Effector memory CD8-positive, alpha-beta T cell (primary cell): ENCODE results near the gene DDX54.

Experiments used
- ATAC-seq: fragments of 150-1000 bp; cut with Tn5 transposase; replicated peaks from 2 replicates; pipeline ENCODE4 v1.10.0; 2021; ENCODE audit warnings: mild to moderate bottlenecking, moderate library complexity
- DNase-seq, 3 experiments: peaks; one replicate each; pipeline ENCODE4 v3.0.0; 2021
- H3K27ac Mint-ChIP-seq, 2 donors: one replicate each; pipeline ENCODE4 v1.8.0; 2022; ENCODE audit warnings: mild to moderate bottlenecking in 2 of 2, mixed read lengths in 2 of 2, moderate library complexity in 2 of 2
- H3K27me3 Mint-ChIP-seq, 2 donors: one replicate each; pipeline ENCODE4 v1.8.0; 2022; ENCODE audit warnings: mixed read lengths in 2 of 2
- H3K36me3 Mint-ChIP-seq: one replicate; pipeline ENCODE4 v1.8.0; 2022; ENCODE audit warnings: mild to moderate bottlenecking, moderate library complexity, mixed read lengths; ENCODE audit not compliant: insufficient read depth
- H3K4me1 Mint-ChIP-seq, 2 donors: one replicate each; pipeline ENCODE4 v1.8.0; 2022; ENCODE audit warnings: low read depth in 2 of 2, mixed read lengths in 2 of 2
- H3K4me3 Mint-ChIP-seq, 2 donors: one replicate each; pipeline ENCODE4 v1.8.0; 2022; ENCODE audit warnings: mild to moderate bottlenecking in 2 of 2, mixed read lengths in 2 of 2, moderate library complexity in 2 of 2
- H3K9me3 Mint-ChIP-seq, 2 donors: one replicate each; pipeline ENCODE4 v1.8.0; 2022; ENCODE audit warnings: mixed read lengths in 2 of 2

Gene DDX54

GRCh38 chr12:113191227-113191626 lies 5.9 kb upstream of the DDX54 start:
- H3K27me3 Mint-ChIP-seq = no peaks in the 10 kb centered on the region
- no peak for ATAC-seq
- peaks cover 29% of the 10 kb centered on the region for H3K36me3 Mint-ChIP-seq
- DNase-seq = no peak
- H3K4me3 Mint-ChIP-seq = no peak overlapping the region
- no peaks in the 10 kb centered on the region for H3K9me3 Mint-ChIP-seq
- peaks cover 15 to 21% of the 10 kb centered on the region in 2 donors for H3K4me1 Mint-ChIP-seq
- no peak overlapping the region for H3K27ac Mint-ChIP-seq

- Mint-ChIP-seq H3K4me1 (peaks cover 17 to 23% of the 10 kb centered on the region in 2 donors), H3K27ac (no peak overlapping the region), H3K27me3 (no peaks in the 10 kb centered on the region), H3K4me3 (no peak overlapping the region), H3K36me3 (peaks cover 29% of the 10 kb centered on the region), H3K9me3 (no peaks in the 10 kb centered on the region)
- ATAC-seq = no peak
- DNase-seq = no peak
These were observed 5.5 kb upstream of the DDX54 start for GRCh38 chr12:113190761-113191160.

GRCh38 chr12:113189361-113189760 lies 4.1 kb upstream of the DDX54 start:
- Mint-ChIP-seq H3K4me1 (peaks cover 19 to 26% of the 10 kb centered on the region in 2 donors), H3K27ac (peak overlapping the region; percentile 41 to 53), H3K4me3 (no peak overlapping the region), H3K9me3 (no peaks in the 10 kb centered on the region), H3K27me3 (no peaks in the 10 kb centered on the region), H3K36me3 (peaks cover 35% of the 10 kb centered on the region)
- DNase-seq (no peak), ATAC-seq (no peak)

GRCh38 chr12:113186666-113187325 lies 1.5 kb upstream of the DDX54 start:
- Mint-ChIP-seq H3K36me3 (peaks cover 32% of the 10 kb centered on the region), H3K27ac (peak overlapping the region; percentile 93 to 94), H3K9me3 (no peaks in the 10 kb centered on the region), H3K27me3 (no peaks in the 10 kb centered on the region), H3K4me1 (peaks cover 23 to 37% of the 10 kb centered on the region in 2 donors), H3K4me3 (peak overlapping the region; percentile 88 to 89)
- ATAC-seq (no peak), DNase-seq (no peak)

- Mint-ChIP-seq H3K4me1 (peaks cover 23 to 37% of the 10 kb centered on the region in 2 donors), H3K4me3 (peak overlapping the region; percentile 88 to 89), H3K9me3 (no peaks in the 10 kb centered on the region), H3K27ac (peak overlapping the region; percentile 93 to 94), H3K36me3 (peaks cover 30% of the 10 kb centered on the region), H3K27me3 (no peaks in the 10 kb centered on the region)
- DNase-seq (peak in 1 of 3 experiments; percentile 2), ATAC-seq (no peak)
These were observed 721 bp upstream of the DDX54 start for GRCh38 chr12:113186033-113186365.

GRCh38 chr12:113184900-113185179 lies 438 bp downstream of the DDX54 start:
- ATAC-seq (peak; percentile 80), DNase-seq (peak; percentile 82 to 89 (median 85))
- Mint-ChIP-seq H3K4me1 (peaks cover 23 to 37% of the 10 kb centered on the region in 2 donors), H3K4me3 (peak overlapping the region; percentile 88 to 89), H3K27me3 (no peaks in the 10 kb centered on the region), H3K27ac (peak overlapping the region; percentile 93 to 94), H3K36me3 (peaks cover 30% of the 10 kb centered on the region), H3K9me3 (no peaks in the 10 kb centered on the region)

- Mint-ChIP-seq H3K9me3 (no peaks in the 10 kb centered on the region), H3K27ac (peak overlapping the region; percentile 93 to 94), H3K27me3 (no peaks in the 10 kb centered on the region), H3K4me3 (peak overlapping the region; percentile 88 to 89), H3K4me1 (peaks cover 21 to 35% of the 10 kb centered on the region in 2 donors), H3K36me3 (peaks cover 33% of the 10 kb centered on the region)
- ATAC-seq (peak; percentile 63), DNase-seq (no peak)
These were observed 979 bp downstream of the DDX54 start for GRCh38 chr12:113184098-113184899.

GRCh38 chr12:113183030-113183589 lies 2.2 kb downstream of the DDX54 start:
- H3K36me3 Mint-ChIP-seq = peaks cover 40% of the 10 kb centered on the region
- peak overlapping the region; percentile 88 to 89 for H3K4me3 Mint-ChIP-seq

GRCh38 chr12:113181975-113182374 lies 3.3 kb downstream of the DDX54 start:
- H3K9me3 Mint-ChIP-seq = no peaks in the 10 kb centered on the region
- H3K4me1 Mint-ChIP-seq = peaks cover 17 to 24% of the 10 kb centered on the region in 2 donors
- peaks cover 47% of the 10 kb centered on the region for H3K36me3 Mint-ChIP-seq
- H3K4me3 Mint-ChIP-seq = no peak overlapping the region
- no peaks in the 10 kb centered on the region for H3K27me3 Mint-ChIP-seq
- DNase-seq (no peak), ATAC-seq (no peak)
- peak overlapping the region in 1 of 2 donors; percentile 77 for H3K27ac Mint-ChIP-seq

More at GRCh38 chr12:113183030-113183589, 2.2 kb downstream of the DDX54 start:
- Mint-ChIP-seq H3K27me3 (no peaks in the 10 kb centered on the region), H3K4me1 (peaks cover 19 to 32% of the 10 kb centered on the region in 2 donors), H3K9me3 (no peaks in the 10 kb centered on the region), H3K27ac (peak overlapping the region; percentile 41 to 78)
- DNase-seq (no peak), ATAC-seq (no peak)

- Mint-ChIP-seq H3K4me3 (no peak overlapping the region), H3K4me1 (peaks cover 8 to 14% of the 10 kb centered on the region in 2 donors), H3K9me3 (no peaks in the 10 kb centered on the region), H3K36me3 (peaks cover 59% of the 10 kb centered on the region), H3K27me3 (no peaks in the 10 kb centered on the region), H3K27ac (peak overlapping the region in 1 of 2 donors; percentile 70)
- ATAC-seq = no peak
- no peak for DNase-seq
These were observed 4.9 kb downstream of the DDX54 start for GRCh38 chr12:113180333-113180732.

GRCh38 chr12:113179023-113179422 lies 6.3 kb downstream of the DDX54 start:
- H3K9me3 Mint-ChIP-seq = no peaks in the 10 kb centered on the region
- no peak overlapping the region for H3K27ac Mint-ChIP-seq
- H3K36me3 Mint-ChIP-seq = peaks cover 65% of the 10 kb centered on the region
- peaks cover 9 to 11% of the 10 kb centered on the region in 2 donors for H3K4me1 Mint-ChIP-seq
- no peak overlapping the region for H3K4me3 Mint-ChIP-seq
- no peak for DNase-seq
- no peaks in the 10 kb centered on the region for H3K27me3 Mint-ChIP-seq
- no peak for ATAC-seq

GRCh38 chr12:113174461-113175384 lies 10.6 kb downstream of the DDX54 start:
- H3K4me3 Mint-ChIP-seq = no peak overlapping the region
- H3K4me1 Mint-ChIP-seq = peaks cover 5 to 9% of the 10 kb centered on the region in 2 donors
- DNase-seq (peak; percentile 76 to 79 (median 78)), ATAC-seq (peak; percentile 92)
- H3K27me3 Mint-ChIP-seq = no peaks in the 10 kb centered on the region
- peaks cover 97% of the 10 kb centered on the region for H3K36me3 Mint-ChIP-seq
- no peaks in the 10 kb centered on the region for H3K9me3 Mint-ChIP-seq
- H3K27ac Mint-ChIP-seq = peak overlapping the region in 1 of 2 donors; percentile 53
